PC-9 (cell line): ENCODE measurements around the gene CNPY3.

Experiments
- EZH2 ChIP-seq: fragments of 200-600 bp; sonication (generic); IDR thresholded peaks from 2 replicates; pipeline ENCODE4 v1.8.0; 2017; ENCODE audit warnings: antibody characterized with exemption, low read depth
- TF ChIP-seq, protein P1 (sequence below): fragments of 200-600 bp; sonication (generic); conservative IDR thresholded peaks from 2 replicates; pipeline ENCODE4 v1.6.1; 2017; ENCODE audit warnings: mixed run types, antibody characterized with exemption, mild to moderate bottlenecking, moderate library complexity

GRCh38 chr6:42988486-42989020 is 59.3 kb downstream of the CNPY3 start:
- TF ChIP-seq, protein P1, sequence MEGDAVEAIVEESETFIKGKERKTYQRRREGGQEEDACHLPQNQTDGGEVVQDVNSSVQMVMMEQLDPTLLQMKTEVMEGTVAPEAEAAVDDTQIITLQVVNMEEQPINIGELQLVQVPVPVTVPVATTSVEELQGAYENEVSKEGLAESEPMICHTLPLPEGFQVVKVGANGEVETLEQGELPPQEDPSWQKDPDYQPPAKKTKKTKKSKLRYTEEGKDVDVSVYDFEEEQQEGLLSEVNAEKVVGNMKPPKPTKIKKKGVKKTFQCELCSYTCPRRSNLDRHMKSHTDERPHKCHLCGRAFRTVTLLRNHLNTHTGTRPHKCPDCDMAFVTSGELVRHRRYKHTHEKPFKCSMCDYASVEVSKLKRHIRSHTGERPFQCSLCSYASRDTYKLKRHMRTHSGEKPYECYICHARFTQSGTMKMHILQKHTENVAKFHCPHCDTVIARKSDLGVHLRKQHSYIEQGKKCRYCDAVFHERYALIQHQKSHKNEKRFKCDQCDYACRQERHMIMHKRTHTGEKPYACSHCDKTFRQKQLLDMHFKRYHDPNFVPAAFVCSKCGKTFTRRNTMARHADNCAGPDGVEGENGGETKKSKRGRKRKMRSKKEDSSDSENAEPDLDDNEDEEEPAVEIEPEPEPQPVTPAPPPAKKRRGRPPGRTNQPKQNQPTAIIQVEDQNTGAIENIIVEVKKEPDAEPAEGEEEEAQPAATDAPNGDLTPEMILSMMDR = no peak
- TF ChIP-seq EZH2 = no peak
